Measurements from ENCODE around the gene TCOF1.

The TCOF1 gene

GRCh38 chr5:150389531-150390266 lies 32.2 kb downstream of the TCOF1 start:
- H3K27ac ChIP-seq: no peak overlapping the region
- H3K4me1 ChIP-seq (ENCODE audit: low read depth, poor library complexity, severe bottlenecking): peaks cover 20% of the 10 kb centered on the region
- no peaks in the 10 kb centered on the region for H3K27me3 ChIP-seq (ENCODE audit: insufficient read depth, low read depth)
- no peaks in the 10 kb centered on the region for H3K36me3 ChIP-seq (ENCODE audit: insufficient read depth)
- H3K79me2 ChIP-seq (ENCODE audit: insufficient read depth, low read depth): no peaks in the 10 kb centered on the region
- no peaks in the 10 kb centered on the region for H4K20me1 ChIP-seq (ENCODE audit: insufficient read depth)
- no peak for TF ChIP-seq CTCF (conservative IDR thresholded peaks at IDR 0.05; ENCODE audit: low read depth, low read length)
- H3K9ac ChIP-seq: no peak overlapping the region
- no peak overlapping the region for H2AFZ ChIP-seq (ENCODE audit: low read depth)
- no peak overlapping the region for H3K4me3 ChIP-seq (IDR thresholded peaks at IDR 0.05; ENCODE audit: insufficient read depth, low read depth, low read length)
- H3K4me2 ChIP-seq: no peak overlapping the region

- H3K9ac ChIP-seq: no peak overlapping the region
- H3K79me2 ChIP-seq (ENCODE audit: insufficient read depth, low read depth): no peaks in the 10 kb centered on the region
- H3K4me2 ChIP-seq: no peak overlapping the region
- peaks cover 20% of the 10 kb centered on the region for H3K4me1 ChIP-seq (ENCODE audit: low read depth, poor library complexity, severe bottlenecking)
- TF ChIP-seq CTCF (conservative IDR thresholded peaks at IDR 0.05; ENCODE audit: low read depth, low read length): no peak
- no peaks in the 10 kb centered on the region for H4K20me1 ChIP-seq (ENCODE audit: insufficient read depth)
- H3K27ac ChIP-seq: no peak overlapping the region
- H3K4me3 ChIP-seq (IDR thresholded peaks at IDR 0.05; ENCODE audit: insufficient read depth, low read depth, low read length): no peak overlapping the region
- H2AFZ ChIP-seq (ENCODE audit: low read depth): no peak overlapping the region
- H3K27me3 ChIP-seq (ENCODE audit: insufficient read depth, low read depth): no peaks in the 10 kb centered on the region
- H3K36me3 ChIP-seq (ENCODE audit: insufficient read depth): no peaks in the 10 kb centered on the region
Observed at GRCh38 chr5:150391064-150391834, 33.8 kb downstream of the TCOF1 start.

GRCh38 chr5:150391986-150392385 lies 34.5 kb downstream of the TCOF1 start:
- no peak overlapping the region for H2AFZ ChIP-seq (ENCODE audit: low read depth)
- no peaks in the 10 kb centered on the region for H3K79me2 ChIP-seq (ENCODE audit: insufficient read depth, low read depth)
- peaks cover 20% of the 10 kb centered on the region for H3K4me1 ChIP-seq (ENCODE audit: low read depth, poor library complexity, severe bottlenecking)
- no peak overlapping the region for H3K4me3 ChIP-seq (IDR thresholded peaks at IDR 0.05; ENCODE audit: insufficient read depth, low read depth, low read length)
- no peaks in the 10 kb centered on the region for H3K27me3 ChIP-seq (ENCODE audit: insufficient read depth, low read depth)
- no peak overlapping the region for H3K27ac ChIP-seq
- H3K4me2 ChIP-seq: no peak overlapping the region
- no peak overlapping the region for H3K9ac ChIP-seq
- no peaks in the 10 kb centered on the region for H3K36me3 ChIP-seq (ENCODE audit: insufficient read depth)
- TF ChIP-seq CTCF (conservative IDR thresholded peaks at IDR 0.05; ENCODE audit: low read depth, low read length): no peak
- H4K20me1 ChIP-seq (ENCODE audit: insufficient read depth): no peaks in the 10 kb centered on the region

- Histone ChIP-seq H3K79me2 (ENCODE audit: insufficient read depth, low read depth) (no peaks in the 10 kb centered on the region), H3K36me3 (ENCODE audit: insufficient read depth) (no peaks in the 10 kb centered on the region), H3K27me3 (ENCODE audit: insufficient read depth, low read depth) (no peaks in the 10 kb centered on the region), H3K27ac (no peak overlapping the region), H3K9ac (no peak overlapping the region), H3K4me1 (ENCODE audit: low read depth, poor library complexity, severe bottlenecking) (peaks cover 20% of the 10 kb centered on the region), H3K4me2 (no peak overlapping the region), H2AFZ (ENCODE audit: low read depth) (no peak overlapping the region), H3K4me3 (IDR thresholded peaks at IDR 0.05; ENCODE audit: insufficient read depth, low read depth, low read length) (no peak overlapping the region), H4K20me1 (ENCODE audit: insufficient read depth) (no peaks in the 10 kb centered on the region)
- no peak for TF ChIP-seq CTCF (conservative IDR thresholded peaks at IDR 0.05; ENCODE audit: low read depth, low read length)
Observed at GRCh38 chr5:150392680-150393079, 35.2 kb downstream of the TCOF1 start.

Measured in KMS-11 (cell line).